H9 (cell line): ENCODE data around the gene PLPP6. TPM values are rescaled to one million over a fixed set of nuclear protein-coding genes. Genes with fewer than 3 reads are reported as not detected.
A peak's percentile ranks its signal among the peaks of the same experiment; 100 is the strongest.

ENCODE experiments used
- DNase-seq: peaks from one replicate; pipeline ENCODE4 v3.0.0-alpha.2; 2017
- H2AFZ ChIP-seq: one replicate; pipeline ENCODE4 v1.6.1; 2013; ENCODE audit warnings: mild to moderate bottlenecking, low read length, control low read depth, moderate library complexity
- H2AK5ac ChIP-seq: 2 replicates; pipeline ENCODE4 v1.6.1; 2013; ENCODE audit warnings: low read length, control low read depth, mixed read lengths; ENCODE audit not compliant: insufficient read length
- H2BK120ac ChIP-seq: one replicate; pipeline ENCODE4 v1.6.1; 2013; ENCODE audit warnings: low read depth, mild to moderate bottlenecking, low read length, control low read depth, inconsistent platforms; ENCODE audit not compliant: poor library complexity, severe bottlenecking
- H2BK12ac ChIP-seq: 2 replicates; pipeline ENCODE4 v1.6.1; 2013; ENCODE audit warnings: low read length, control low read depth, mixed read lengths, low read depth; ENCODE audit not compliant: insufficient read length
- H2BK15ac ChIP-seq: 2 replicates; pipeline ENCODE4 v1.6.1; 2013; ENCODE audit warnings: low read depth, low read length, control low read depth
- H2BK20ac ChIP-seq: one replicate; pipeline ENCODE4 v1.6.1; 2013; ENCODE audit warnings: low read depth, mild to moderate bottlenecking, low read length, control low read depth, inconsistent platforms; ENCODE audit not compliant: poor library complexity, severe bottlenecking
- H2BK5ac ChIP-seq: 2 replicates; pipeline ENCODE4 v1.6.1; 2013; ENCODE audit warnings: low read length, control low read depth, mixed read lengths; ENCODE audit not compliant: insufficient read length
- H3K14ac ChIP-seq: 2 replicates; pipeline ENCODE4 v1.6.1; 2013; ENCODE audit warnings: low read length, control low read depth; ENCODE audit not compliant: insufficient read depth
- H3K18ac ChIP-seq: 2 replicates; pipeline ENCODE4 v1.6.1; 2013; ENCODE audit warnings: low read depth, mild to moderate bottlenecking, mixed read lengths, low read length, control low read depth; ENCODE audit not compliant: insufficient read length
- H3K23ac ChIP-seq: 2 replicates; pipeline ENCODE4 v1.6.1; 2013; ENCODE audit warnings: low read length, control low read depth, mixed read lengths, low read depth; ENCODE audit not compliant: insufficient read length
- H3K23me2 ChIP-seq: 2 replicates; pipeline ENCODE4 v1.6.1; 2013; ENCODE audit warnings: low read depth, mild to moderate bottlenecking, mixed read lengths, low read length, control low read depth; ENCODE audit not compliant: insufficient read length, poor library complexity, severe bottlenecking
- H3K27ac ChIP-seq: 2 replicates; pipeline ENCODE4 v1.5.1; 2013; ENCODE audit warnings: low read length, control low read depth, mixed read lengths, low read depth; ENCODE audit not compliant: insufficient read length
- H3K27me3 ChIP-seq: 2 replicates; pipeline ENCODE4 v1.6.1; 2013; ENCODE audit warnings: low read length, control low read depth, inconsistent platforms; ENCODE audit not compliant: insufficient read depth
- H3K4ac ChIP-seq: 2 replicates; pipeline ENCODE4 v1.6.1; 2013; ENCODE audit warnings: low read depth, mild to moderate bottlenecking, control low read depth, inconsistent platforms, low read length, moderate library complexity
- H3K4me1 ChIP-seq: 2 replicates; pipeline ENCODE4 v1.6.1; 2013; ENCODE audit warnings: low read length, control low read depth, inconsistent platforms; ENCODE audit not compliant: insufficient read depth
- H3K4me2 ChIP-seq: 2 replicates; pipeline ENCODE4 v1.6.1; 2013; ENCODE audit warnings: low read length, control low read depth, mixed read lengths; ENCODE audit not compliant: insufficient read length, insufficient read depth
- H3K56ac ChIP-seq: 2 replicates; pipeline ENCODE4 v1.6.1; 2013; ENCODE audit warnings: low read depth, mild to moderate bottlenecking, mixed read lengths, low read length, control low read depth; ENCODE audit not compliant: insufficient read length
- H3K79me1 ChIP-seq: 2 replicates; pipeline ENCODE4 v1.6.1; 2013; ENCODE audit warnings: low read depth, mild to moderate bottlenecking, moderate library complexity, low read length, control low read depth, inconsistent platforms; ENCODE audit not compliant: insufficient read depth, poor library complexity, severe bottlenecking
- H3K79me2 ChIP-seq: 2 replicates; pipeline ENCODE4 v1.6.1; 2013; ENCODE audit warnings: low read length, control low read depth, inconsistent platforms; ENCODE audit not compliant: insufficient read depth
- H3K9ac ChIP-seq: 2 replicates; pipeline ENCODE4 v1.6.1; 2013; ENCODE audit warnings: low read length, control low read depth, mixed read lengths; ENCODE audit not compliant: insufficient read length; ENCODE audit errors: extremely low read depth
- H3K9me3 ChIP-seq: one replicate; pipeline ENCODE4 v1.6.1; 2013; ENCODE audit warnings: low read depth, low read length, inconsistent platforms; ENCODE audit not compliant: control insufficient read depth
- H3T11ph ChIP-seq: one replicate; pipeline ENCODE4 v1.6.1; 2013; ENCODE audit warnings: mild to moderate bottlenecking, low read length, control low read depth, inconsistent platforms
- H4K20me1 ChIP-seq: one replicate; pipeline ENCODE4 v1.6.1; 2013; ENCODE audit not compliant: control insufficient read depth, insufficient read length, insufficient read depth
- H4K5ac ChIP-seq: 2 replicates; pipeline ENCODE4 v1.6.1; 2013; ENCODE audit warnings: low read depth, mild to moderate bottlenecking, mixed read lengths, low read length, control low read depth; ENCODE audit not compliant: insufficient read length
- H4K8ac ChIP-seq: replicated peaks from 2 replicates; pipeline ENCODE4 v1.6.1; 2013; ENCODE audit warnings: low read length, control low read depth, mixed read lengths, low read depth; ENCODE audit not compliant: insufficient read length
- H4K91ac ChIP-seq: 2 replicates; pipeline ENCODE4 v1.6.1; 2013; ENCODE audit warnings: low read depth, mild to moderate bottlenecking, moderate library complexity, mixed read lengths, low read length, control low read depth; ENCODE audit not compliant: insufficient read length
- H3K27ac Mint-ChIP-seq, 3 experiments: 2 replicates in 2 of 3; 3 replicates in 1 of 3; pipeline ENCODE4 v1.8.0; 2020 to 2021; ENCODE audit warnings: mixed read lengths in 3 of 3, mild to moderate bottlenecking in 1 of 3, moderate library complexity in 1 of 3
- H3K27me3 Mint-ChIP-seq: 2 replicates; pipeline ENCODE4 v1.8.0; 2021; ENCODE audit warnings: low read depth, mild to moderate bottlenecking, moderate library complexity, mixed read lengths
- H3K36me3 Mint-ChIP-seq, 3 experiments: 2 replicates in 2 of 3; 3 replicates in 1 of 3; pipeline ENCODE4 v1.8.0; 2020 to 2021; ENCODE audit warnings: low read depth in 3 of 3, mixed read lengths in 3 of 3; ENCODE audit not compliant: insufficient read depth in 1 of 3
- H3K4me1 Mint-ChIP-seq, 2 experiments: 2 replicates each; pipeline ENCODE4 v1.8.0; 2020; ENCODE audit warnings: mixed read lengths in 2 of 2
- H3K4me3 Mint-ChIP-seq, 2 experiments: 2 replicates in 1 of 2; 3 replicates in 1 of 2; pipeline ENCODE4 v1.8.0; 2020 to 2021; ENCODE audit warnings: mild to moderate bottlenecking in 2 of 2, mixed read lengths in 2 of 2, moderate library complexity in 1 of 2
- H3K9me3 Mint-ChIP-seq, 2 experiments: 2 replicates in 1 of 2; 3 replicates in 1 of 2; pipeline ENCODE4 v1.8.0; 2020; ENCODE audit warnings: mild to moderate bottlenecking in 2 of 2, mixed read lengths in 2 of 2, moderate library complexity in 1 of 2
- CTCF ChIP-seq: fragments of 200-600 bp; sonication (generic); conservative IDR thresholded peaks from 3 replicates; pipeline ENCODE4 v1.8.0; 2021; ENCODE audit warnings: antibody characterized with exemption, mild to moderate bottlenecking
- WGBS: extraction: QIAGEN DNeasy Blood & Tissue Kit; methylation state at CpG from one replicate; pipeline ENCODE4 v1.1.7; 2013; ENCODE audit warnings: missing lambda C conversion rate, low lambda C conversion rate, mixed read lengths; ENCODE audit not compliant: insufficient read length; ENCODE audit errors: extremely low coverage; 5-methylcytosine and 5-hydroxymethylcytosine counted together
- long read RNA-seq: library from polyadenylated mRNA; unstranded; transcript quantifications from one replicate; pipeline ENCODE4 v2.0.0, GENCODE V29; 2020
- total RNA-seq: library from RNA; stranded (reverse); gene quantifications from 2 replicates; pipeline ENCODE4 v1.2.1, GENCODE V29; 2021

The PLPP6 gene
- 7.1 and 7.6 TPM in 2 replicates for total RNA-seq
- long read RNA-seq, transcript PLPP6-201 (1 exons, 2,944 nt), result major isoform, 73 of 75 reads
- long read RNA-seq, partial matches to known transcripts, result 0 of 75 reads
- long read RNA-seq, other reads (novel, unspliced or antisense), result 2 of 75 reads

GRCh38 chr9:4662108-4662988, at the start of gene PLPP6:
TSS of gene PLPP6 (plus strand) at chr9:4662294. CDS start at chr9:4662376, 82 bp downstream.
- Histone ChIP-seq H2BK120ac (no peak within 1 kb of the TSS), H2BK5ac (no peak within 1 kb of the TSS), H3T11ph (no peak within 1 kb of the TSS), H3K4me2 (peak within 1 kb of the TSS; percentile 46), H3K56ac (no peak within 1 kb of the TSS), H3K14ac (peak within 1 kb of the TSS; percentile 62), H3K27me3 (no peaks in the 10 kb centered on the region), H3K23ac (no peak within 1 kb of the TSS), H4K20me1 (peaks cover 3% of the 10 kb centered on the region), H4K5ac (no peak within 1 kb of the TSS), H2BK20ac (no peak within 1 kb of the TSS), H3K9me3 (no peaks in the 10 kb centered on the region), H4K91ac (no peak within 1 kb of the TSS), H2AK5ac (no peak within 1 kb of the TSS), H3K4me1 (peaks cover 11% of the 10 kb centered on the region), H3K27ac (no peak within 1 kb of the TSS), H4K8ac (no peak within 1 kb of the TSS), H2BK15ac (no peak within 1 kb of the TSS), H3K9ac (peak within 1 kb of the TSS; percentile 12), H3K4ac (no peak within 1 kb of the TSS), H3K23me2 (peaks cover 4% of the 10 kb centered on the region), H3K79me1 (no peaks in the 10 kb centered on the region), H2AFZ (peak within 1 kb of the TSS; percentile 14), H3K79me2 (no peaks in the 10 kb centered on the region; the same call in 1 of the 2 replicates), H3K18ac (peak within 1 kb of the TSS; percentile 56), H2BK12ac (no peak within 1 kb of the TSS)
- peaks cover 5% of the 10 kb centered on the region; the same call in 1 of the 2 replicates for H3K27me3 Mint-ChIP-seq
- no CpG with 5 or more reads among the region's 70 CpGs for WGBS
- H3K9me3 Mint-ChIP-seq, result peaks cover 2% of the 10 kb centered on the region in 2 experiments; a peak in 2 of 5 replicates
- H3K4me1 Mint-ChIP-seq, result peaks cover 51 to 55% of the 10 kb centered on the region in 2 experiments
- peak within 1 kb of the TSS; percentile 80 to 89 for H3K4me3 Mint-ChIP-seq
- H3K36me3 Mint-ChIP-seq, result peaks cover 0 to 5% (median 0%) of the 10 kb centered on the region in 3 experiments; a peak in 2 of 7 replicates
- TF ChIP-seq CTCF, result peak; percentile 52
- H3K27ac Mint-ChIP-seq, result peak within 1 kb of the TSS; percentile 90 to 97 (median 96)
- peak; percentile 95 for DNase-seq
